VCaP (cell line): ENCODE data around the gene OPRM1.

Experiments used
- H3K27ac ChIP-seq: fragments of 450-650 bp; 2 replicates; pipeline ENCODE4 v1.5.1; 2017
- CTCF ChIP-seq: fragments of 450-650 bp; conservative IDR thresholded peaks from 2 replicates; pipeline ENCODE4 v1.5.1; 2017; ENCODE audit warnings: mild to moderate bottlenecking, moderate library complexity

The OPRM1 gene

GRCh38 chr6:154106251-154106650 is 67.2 kb downstream of the OPRM1 start:
- TF ChIP-seq CTCF = no peak
- no peak overlapping the region for H3K27ac ChIP-seq

GRCh38 chr6:154111025-154111424 is 72.0 kb downstream of the OPRM1 start:
- TF ChIP-seq CTCF = no peak
- no peak overlapping the region for H3K27ac ChIP-seq

- TF ChIP-seq CTCF = no peak
- no peak overlapping the region for H3K27ac ChIP-seq
These were observed 73.3 kb downstream of the OPRM1 start for GRCh38 chr6:154112181-154112809.

GRCh38 chr6:154113392-154113791 is 74.4 kb downstream of the OPRM1 start:
- no peak for TF ChIP-seq CTCF
- no peak overlapping the region for H3K27ac ChIP-seq

- H3K27ac ChIP-seq = no peak overlapping the region
- no peak for TF ChIP-seq CTCF
These were observed 78.4 kb downstream of the OPRM1 start for GRCh38 chr6:154117485-154117884.

GRCh38 chr6:154122195-154122925 is 83.3 kb downstream of the OPRM1 start:
- no peak overlapping the region for H3K27ac ChIP-seq
- no peak for TF ChIP-seq CTCF

GRCh38 chr6:154123155-154123956 is 84.3 kb downstream of the OPRM1 start:
- no peak for TF ChIP-seq CTCF
- H3K27ac ChIP-seq = no peak overlapping the region
